Activated T-cell treated with anti-CD3 and anti-CD28 coated beads for 48 hours (primary cell): ENCODE results near the gene AVL9.
"Not testable (repeated sequence)": the region's sequence is repeated elsewhere in the genome, so short reads cannot be mapped to it uniquely, and the experiment has no call there.

Source experiments
- DNase-seq: peaks from one replicate; pipeline ENCODE4 v3.0.0-alpha.2; 2020; ENCODE audit warnings: low read depth

The AVL9 gene

DNA sequence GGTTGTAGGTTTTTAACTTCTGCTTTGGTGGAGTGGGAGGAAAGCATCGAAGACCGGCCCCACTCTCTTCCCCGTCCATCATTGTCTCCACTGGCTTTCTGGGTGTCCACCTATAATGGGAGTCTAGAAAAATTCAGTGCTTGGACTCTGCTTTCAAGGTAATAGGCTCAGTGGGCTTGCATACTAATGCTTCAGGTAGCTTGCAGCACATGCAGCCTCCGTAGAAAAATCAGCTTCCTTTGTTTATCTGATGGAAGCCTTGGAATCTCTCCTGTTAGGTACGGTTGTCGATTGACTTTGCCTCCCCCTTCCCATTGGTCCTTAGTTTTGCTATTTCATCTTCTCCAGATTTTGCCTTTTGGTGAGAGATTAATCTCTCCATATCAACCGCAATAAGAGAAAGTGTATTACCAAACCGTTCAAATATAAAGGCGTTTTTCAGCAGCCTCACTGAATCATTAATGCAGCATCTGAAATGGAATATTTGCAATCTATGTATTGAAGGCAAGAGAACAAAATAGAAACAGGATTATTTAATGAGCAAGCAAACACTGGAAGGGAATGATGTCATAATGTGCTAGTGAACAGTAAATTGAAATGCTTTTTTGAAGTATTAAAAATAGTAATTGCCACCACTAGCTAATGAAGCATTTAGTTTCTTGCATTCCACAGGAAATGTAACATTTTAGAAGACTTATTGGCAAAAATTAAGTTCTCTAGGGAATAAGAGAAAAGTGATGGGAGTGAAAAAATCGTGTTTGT lies 944 bp downstream of the AVL9 start:
- no peak for DNase-seq

GRCh38 chr7:32499755-32500154 lies 4.5 kb downstream of the AVL9 start:
- DNase-seq, result not testable (repeated sequence)

DNA sequence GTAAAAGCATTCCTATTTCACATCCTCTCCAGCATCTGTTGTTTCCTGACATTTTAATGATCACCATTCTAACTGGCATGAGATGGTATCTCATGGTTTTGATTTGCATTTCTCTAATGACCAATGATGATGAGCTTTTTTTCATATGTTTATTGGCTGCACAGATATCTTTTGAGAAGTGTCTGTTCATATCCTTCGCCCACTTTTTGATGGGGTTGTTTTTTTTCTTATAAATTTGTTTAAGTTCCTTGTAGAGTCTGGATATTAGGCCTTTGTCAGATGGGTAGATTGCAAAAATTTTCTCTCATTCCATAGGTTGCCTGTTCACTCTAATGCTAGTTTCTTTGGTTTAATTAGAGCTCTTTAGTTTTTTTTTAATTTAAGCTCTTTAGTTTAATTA lies 4.9 kb downstream of the AVL9 start:
- DNase-seq, result not testable (repeated sequence)

GRCh38 chr7:32500922-32501341 lies 5.6 kb downstream of the AVL9 start:
- no peak for DNase-seq

GRCh38 chr7:32501522-32501921 lies 6.2 kb downstream of the AVL9 start:
- DNase-seq, result no peak

GRCh38 chr7:32502728-32503127 lies 7.4 kb downstream of the AVL9 start:
- no peak for DNase-seq

- DNase-seq, result no peak
Observed at GRCh38 chr7:32506266-32507054, 11.2 kb downstream of the AVL9 start.

DNA sequence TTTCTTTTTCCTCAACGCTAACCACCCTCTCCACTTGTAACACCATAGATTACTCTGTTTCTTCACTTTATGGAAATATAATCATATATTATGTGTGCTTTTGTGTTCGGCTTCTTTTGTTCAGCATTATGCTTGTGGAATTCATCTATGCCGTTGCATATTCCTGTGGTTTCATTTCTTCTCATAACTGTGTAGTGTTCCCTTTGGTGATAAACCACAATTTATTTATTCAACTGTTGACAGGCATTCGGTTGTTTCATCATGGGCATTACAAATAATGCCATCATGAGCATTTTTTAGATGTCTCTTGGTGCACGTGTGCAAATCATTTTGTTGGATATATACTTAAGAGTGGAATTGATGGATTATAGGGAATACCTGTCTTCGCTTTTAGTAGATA lies 12.1 kb downstream of the AVL9 start:
- no peak for DNase-seq

DNA sequence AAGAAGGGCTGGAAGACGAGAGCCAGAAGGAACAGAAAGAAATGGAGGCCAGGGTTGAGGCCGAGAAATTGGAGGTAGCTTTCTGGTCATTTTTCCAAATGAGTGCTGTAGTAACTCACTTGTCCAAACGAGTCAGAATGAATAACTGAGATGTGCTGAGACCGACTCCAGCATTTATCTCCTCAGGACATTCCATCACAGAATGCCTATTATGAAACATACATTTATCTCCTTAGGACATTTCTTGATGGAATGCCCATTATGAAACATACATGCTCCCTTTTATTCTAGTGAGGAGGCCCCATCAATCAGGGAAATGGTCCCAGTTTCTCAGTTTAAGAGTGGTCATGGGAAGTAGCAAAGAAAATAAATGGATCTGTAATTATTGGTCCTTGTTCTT lies 16.5 kb downstream of the AVL9 start:
- no peak for DNase-seq

DNA sequence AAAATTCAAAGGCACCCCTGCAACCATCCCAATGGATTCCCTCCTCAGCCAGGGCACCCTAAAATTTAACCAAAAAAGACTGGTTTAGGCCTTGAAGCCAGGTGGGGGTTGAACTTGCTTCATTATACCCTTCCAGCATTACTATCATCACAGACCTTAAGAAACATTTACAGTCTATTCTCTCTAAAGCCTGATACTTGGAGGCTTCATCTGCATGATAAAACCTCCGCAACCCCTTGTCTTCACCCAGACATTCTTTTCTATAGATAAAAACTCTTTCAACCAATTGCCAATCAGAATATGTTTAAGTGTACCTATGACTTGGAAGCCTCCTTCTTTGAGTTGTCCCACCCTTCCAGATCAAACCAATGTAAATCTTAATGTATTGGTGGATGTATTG lies 17.9 kb downstream of the AVL9 start:
- DNase-seq, result no peak

DNA sequence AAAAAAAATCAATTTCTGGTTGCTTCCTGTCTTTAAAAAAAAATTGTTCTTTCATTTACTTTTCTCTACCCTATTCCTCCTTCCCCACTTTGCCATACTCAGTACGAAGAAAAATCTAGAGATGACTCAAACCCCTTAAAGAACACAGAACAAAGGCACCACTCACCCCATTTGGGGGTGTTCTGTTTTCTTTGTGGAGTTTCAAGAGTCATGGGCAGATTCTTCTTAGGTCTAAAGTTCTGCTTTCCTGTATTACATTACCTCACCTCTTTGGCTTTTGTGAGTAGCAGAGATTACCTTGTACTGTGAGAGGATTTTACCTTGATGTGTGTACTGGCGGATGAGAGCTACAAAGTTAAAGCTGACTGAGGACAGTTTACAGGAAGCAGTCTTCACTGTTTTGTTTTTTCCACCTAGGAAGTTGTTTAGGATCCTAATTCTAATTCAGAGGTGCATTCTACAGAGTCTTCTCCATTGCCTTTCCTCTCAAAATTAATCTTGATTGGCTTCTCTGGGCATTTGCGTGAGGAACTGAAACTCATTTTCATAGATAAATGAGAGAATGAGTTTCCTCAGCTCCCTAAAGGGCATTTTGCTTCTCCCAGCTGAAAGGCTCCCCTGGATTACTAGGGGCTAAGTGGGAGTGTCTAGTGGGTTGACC lies 20.7 kb downstream of the AVL9 start:
- no peak for DNase-seq

DNA sequence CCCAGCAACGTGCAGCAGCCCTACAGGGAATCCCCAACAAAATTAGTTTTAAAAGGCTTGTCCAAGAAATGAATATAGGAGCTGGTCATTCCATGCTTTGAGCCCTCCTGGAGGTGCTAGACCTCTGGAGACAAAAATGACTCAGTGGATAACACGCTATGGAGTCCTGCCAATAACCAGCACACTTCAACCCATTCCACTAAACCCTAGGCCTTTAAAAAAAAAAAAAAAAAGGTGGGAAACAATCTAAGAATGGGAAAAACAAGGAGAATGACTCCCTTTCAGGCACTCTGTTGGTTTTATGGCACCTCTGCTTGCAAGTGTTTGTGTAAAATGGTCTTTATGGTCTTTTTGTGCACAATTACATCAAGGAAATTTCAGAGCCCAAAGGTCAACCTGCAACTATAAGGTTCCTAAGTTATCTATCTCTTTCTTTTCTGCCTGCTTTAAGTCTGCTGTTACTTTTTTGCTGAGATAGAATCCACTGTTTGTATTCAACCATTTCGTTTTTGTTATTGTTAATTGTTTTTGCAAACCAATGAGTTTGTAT lies 21.3 kb downstream of the AVL9 start:
- DNase-seq, result no peak

- no peak for DNase-seq
Observed at GRCh38 chr7:32518534-32519140, 23.3 kb downstream of the AVL9 start.

GRCh38 chr7:32519763-32520162 lies 24.5 kb downstream of the AVL9 start:
- no peak for DNase-seq

- no peak for DNase-seq
Observed at GRCh38 chr7:32522746-32523530, 27.6 kb downstream of the AVL9 start.

GRCh38 chr7:32524631-32525030 lies 29.3 kb downstream of the AVL9 start:
- no peak for DNase-seq

DNA sequence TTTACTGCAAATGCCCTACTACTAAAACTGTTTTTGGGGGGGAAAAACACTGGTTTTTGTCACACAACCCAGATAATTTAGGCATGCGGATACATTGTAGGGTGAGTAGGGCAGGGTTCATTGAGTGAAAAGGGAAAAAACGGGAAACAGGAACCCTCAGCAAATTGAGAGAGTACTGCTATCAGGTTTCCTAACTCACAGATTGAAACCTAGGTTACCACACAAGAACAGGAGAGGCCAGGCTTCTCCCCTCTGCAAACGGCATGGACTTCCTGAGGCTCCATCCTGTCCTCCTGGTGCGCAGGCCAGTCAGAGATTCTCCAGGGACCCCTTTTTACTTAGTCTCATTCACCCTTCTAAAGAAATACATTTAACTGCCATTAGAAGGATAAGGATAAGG lies 30.6 kb downstream of the AVL9 start:
- DNase-seq, result no peak

- no peak for DNase-seq
Observed at GRCh38 chr7:32531402-32531801, 36.1 kb downstream of the AVL9 start.

DNA sequence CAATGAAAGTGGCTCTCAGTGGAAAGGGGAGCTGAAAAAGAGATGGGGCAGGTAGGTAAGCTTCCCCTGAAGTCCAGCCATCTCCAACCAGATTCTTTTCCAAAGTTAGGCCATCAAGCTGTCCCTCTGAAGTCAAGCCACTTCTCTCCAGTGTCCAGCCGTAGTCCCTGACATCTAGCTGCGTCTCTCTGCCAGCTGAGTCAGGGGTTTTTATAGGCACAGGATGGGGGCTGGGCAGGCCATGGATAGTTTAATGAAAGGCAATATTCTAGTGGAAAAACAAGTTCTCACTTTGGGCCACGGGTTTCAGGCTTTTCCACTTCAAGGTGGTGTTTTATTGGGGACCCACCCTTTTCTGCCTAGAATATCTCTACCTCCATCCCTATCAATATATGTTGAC lies 36.8 kb downstream of the AVL9 start:
- no peak for DNase-seq

DNA sequence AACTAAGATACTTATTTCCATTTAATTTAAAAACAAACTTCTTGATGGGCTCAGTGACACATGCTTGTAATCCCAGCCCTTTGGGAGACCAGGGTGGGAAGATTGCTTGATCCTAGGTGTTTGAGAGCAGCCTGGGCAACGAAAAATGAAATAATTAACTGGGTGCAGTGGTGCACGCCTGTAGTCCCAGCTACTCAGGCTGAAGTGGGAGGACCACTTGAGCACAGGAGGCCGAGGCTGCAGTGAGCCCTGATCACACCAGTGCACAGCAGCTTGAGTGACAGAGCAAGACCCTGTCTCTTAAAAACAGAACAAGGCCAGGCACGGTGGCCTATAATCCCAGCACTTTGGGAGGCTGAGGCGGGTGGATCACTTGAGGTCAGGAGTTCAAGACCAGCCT lies 37.4 kb downstream of the AVL9 start:
- no peak for DNase-seq

DNA sequence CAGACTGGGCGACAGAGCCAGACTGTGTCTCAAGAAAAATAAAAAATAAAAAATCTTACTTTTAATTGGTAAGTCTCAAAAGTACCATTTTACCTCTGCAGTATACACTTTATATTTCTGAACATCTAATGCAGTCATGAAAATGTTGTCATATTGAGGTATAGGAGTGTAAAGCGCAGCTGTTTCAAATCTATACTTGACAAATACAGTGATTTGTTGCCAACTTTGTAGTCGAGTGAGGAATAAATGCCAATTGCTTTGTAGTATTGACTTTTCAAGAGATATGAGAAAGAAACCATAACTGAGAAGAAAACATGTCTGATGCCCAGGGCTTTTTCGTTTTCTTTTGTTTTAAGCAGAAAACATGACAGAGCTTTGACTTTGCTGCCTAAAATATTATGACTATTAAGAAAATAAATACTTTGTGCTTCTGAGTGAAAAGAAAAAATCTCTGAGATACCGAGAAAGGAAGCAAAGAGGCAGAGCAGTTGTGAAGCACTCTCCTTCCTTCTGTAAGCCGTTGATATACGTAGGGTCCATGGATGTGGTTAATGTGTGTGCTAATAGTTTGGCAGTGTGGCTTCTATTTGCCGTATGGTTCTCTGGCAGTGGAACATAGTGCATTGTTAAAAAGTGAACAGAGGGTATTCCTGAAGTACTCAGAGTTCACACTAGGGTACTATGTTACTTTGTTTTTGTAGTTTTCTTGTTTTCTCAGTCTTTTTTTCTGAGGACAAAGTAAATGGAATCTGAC lies 38.2 kb downstream of the AVL9 start:
- DNase-seq, result no peak
